Activated T-cell treated with anti-CD3 and anti-CD28 coated beads, Interleukin-2, amount 50 U/mL, for 72 hours (primary cell): ENCODE measurements around the gene MPDZ. TPM values are rescaled to one million over a fixed set of nuclear protein-coding genes. Genes with fewer than 3 reads are reported as not detected.

Experiments used
- ATAC-seq, 2 donors: fragments of 150-1000 bp; cut with Tn5 transposase; replicated peaks in 1 of 2; 2 replicates each; pipeline ENCODE4 v1.10.0; 2021; ENCODE audit warnings: moderate library complexity in 2 of 2, mild to moderate bottlenecking in 1 of 2
- DNase-seq, 2 donors: peaks; one replicate each; pipeline ENCODE4 v3.0.0; 2021 to 2022; ENCODE audit warnings: mixed read lengths in 1 of 2
- H3K27ac Mint-ChIP-seq: one replicate; pipeline ENCODE4 v1.8.0; 2022; ENCODE audit warnings: mild to moderate bottlenecking, moderate library complexity, mixed read lengths
- H3K27me3 Mint-ChIP-seq: one replicate; pipeline ENCODE4 v1.8.0; 2022; ENCODE audit warnings: low read depth, mixed read lengths
- H3K36me3 Mint-ChIP-seq, 2 donors: one replicate each; pipeline ENCODE4 v1.8.0; 2022; ENCODE audit warnings: mixed read lengths in 2 of 2, mild to moderate bottlenecking in 1 of 2; ENCODE audit not compliant: insufficient read depth in 2 of 2
- H3K4me1 Mint-ChIP-seq: one replicate; pipeline ENCODE4 v1.8.0; 2022; ENCODE audit warnings: low read depth, mixed read lengths
- H3K4me3 Mint-ChIP-seq, 2 donors: one replicate each; pipeline ENCODE4 v1.8.0; 2022; ENCODE audit warnings: mild to moderate bottlenecking in 2 of 2, mixed read lengths in 2 of 2, moderate library complexity in 2 of 2
- H3K9me3 Mint-ChIP-seq, 2 donors: one replicate each; pipeline ENCODE4 v1.8.0; 2022; ENCODE audit warnings: mixed read lengths in 2 of 2
- total RNA-seq, 2 donors: library from RNA; stranded (reverse); gene quantifications; one replicate each; pipeline ENCODE4 v1.2.3, GENCODE V29; 2022

The MPDZ gene
- total RNA-seq, 2 donors from 2014 or later, result not detected

- ATAC-seq, result no peak
- Mint-ChIP-seq H3K27ac (no peak overlapping the region), H3K4me3 (no peak overlapping the region), H3K27me3 (no peaks in the 10 kb centered on the region), H3K36me3 (no peaks in the 10 kb centered on the region), H3K9me3 (no peaks in the 10 kb centered on the region), H3K4me1 (no peaks in the 10 kb centered on the region)
- no peak for DNase-seq
Measured at GRCh38 chr9:13190040-13190439, 89.5 kb downstream of the MPDZ start.

- H3K27ac Mint-ChIP-seq, result no peak overlapping the region
- no peaks in the 10 kb centered on the region for H3K9me3 Mint-ChIP-seq
- H3K27me3 Mint-ChIP-seq, result no peaks in the 10 kb centered on the region
- DNase-seq (no peak), ATAC-seq (no peak)
- no peaks in the 10 kb centered on the region for H3K36me3 Mint-ChIP-seq
- no peak overlapping the region for H3K4me3 Mint-ChIP-seq
- no peaks in the 10 kb centered on the region for H3K4me1 Mint-ChIP-seq
Measured at GRCh38 chr9:13189362-13189761, 90.1 kb downstream of the MPDZ start.

- DNase-seq (no peak), ATAC-seq (no peak)
- H3K4me1 Mint-ChIP-seq, result no peaks in the 10 kb centered on the region
- H3K4me3 Mint-ChIP-seq, result no peak overlapping the region
- no peaks in the 10 kb centered on the region for H3K9me3 Mint-ChIP-seq
- no peaks in the 10 kb centered on the region for H3K36me3 Mint-ChIP-seq
- no peaks in the 10 kb centered on the region for H3K27me3 Mint-ChIP-seq
- H3K27ac Mint-ChIP-seq, result no peak overlapping the region
Measured at GRCh38 chr9:13186774-13187173, 92.7 kb downstream of the MPDZ start.

- Mint-ChIP-seq H3K27me3 (no peaks in the 10 kb centered on the region), H3K27ac (no peak overlapping the region), H3K4me1 (no peaks in the 10 kb centered on the region), H3K9me3 (no peaks in the 10 kb centered on the region), H3K4me3 (no peak overlapping the region), H3K36me3 (no peaks in the 10 kb centered on the region)
- no peak for ATAC-seq
- DNase-seq, result no peak
Measured at GRCh38 chr9:13186091-13186490, 93.4 kb downstream of the MPDZ start.

- ATAC-seq, result no peak
- H3K4me3 Mint-ChIP-seq, result no peak overlapping the region
Measured at GRCh38 chr9:13181652-13182051, 97.8 kb downstream of the MPDZ start.

DNA sequence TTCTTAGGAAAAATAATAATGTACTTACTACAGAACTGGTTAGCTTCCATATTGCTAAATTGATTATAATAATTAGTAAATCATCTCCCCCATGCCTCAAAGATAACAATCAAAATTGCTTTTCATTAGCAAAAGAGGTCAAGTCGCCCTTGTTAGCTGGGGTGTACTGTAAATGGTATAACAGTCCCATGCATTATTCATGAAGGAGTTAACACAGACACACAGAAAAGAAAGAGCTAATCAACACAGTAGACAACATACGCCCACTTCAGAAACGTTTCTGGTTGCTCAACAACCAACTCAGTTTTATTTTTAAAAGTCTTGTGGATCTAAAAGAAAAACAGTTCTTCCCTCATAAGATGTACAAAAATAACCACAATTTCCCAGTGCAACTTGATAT, 100.2 kb downstream of the MPDZ start:
- no peaks in the 10 kb centered on the region for H3K9me3 Mint-ChIP-seq
- ATAC-seq (no peak), DNase-seq (no peak)
- no peak overlapping the region for H3K4me3 Mint-ChIP-seq
- H3K27me3 Mint-ChIP-seq, result no peaks in the 10 kb centered on the region
- no peaks in the 10 kb centered on the region for H3K4me1 Mint-ChIP-seq
- no peak overlapping the region for H3K27ac Mint-ChIP-seq
- H3K36me3 Mint-ChIP-seq, result no peaks in the 10 kb centered on the region

More at GRCh38 chr9:13181652-13182051, 97.8 kb downstream of the MPDZ start:
- H3K4me1 Mint-ChIP-seq, result no peaks in the 10 kb centered on the region
- no peaks in the 10 kb centered on the region for H3K9me3 Mint-ChIP-seq
- no peak overlapping the region for H3K27ac Mint-ChIP-seq
- DNase-seq, result no peak
- H3K27me3 Mint-ChIP-seq, result no peaks in the 10 kb centered on the region
- H3K36me3 Mint-ChIP-seq, result no peaks in the 10 kb centered on the region

DNA sequence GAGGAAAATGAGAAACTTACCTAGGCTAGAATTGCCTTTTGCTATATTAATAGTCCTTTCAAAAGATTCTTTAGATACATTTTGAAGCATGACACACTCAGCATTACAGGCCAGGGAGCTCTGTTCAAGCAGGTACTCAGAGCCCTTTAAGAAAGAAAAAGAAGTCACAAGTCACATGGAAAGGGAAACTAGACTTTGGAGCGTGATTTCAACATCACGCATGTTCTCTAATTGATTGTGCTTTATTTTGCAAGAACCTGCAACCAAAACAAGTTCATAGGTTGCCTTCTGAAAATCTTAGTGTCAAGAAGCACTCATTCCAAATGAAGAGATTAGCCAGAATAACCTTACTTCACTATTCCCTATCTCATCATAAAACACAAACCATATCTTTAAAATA, 103.8 kb downstream of the MPDZ start:
- no peak overlapping the region for H3K27ac Mint-ChIP-seq
- H3K36me3 Mint-ChIP-seq, result no peaks in the 10 kb centered on the region
- H3K4me1 Mint-ChIP-seq, result no peaks in the 10 kb centered on the region
- no peak overlapping the region for H3K4me3 Mint-ChIP-seq
- peaks cover 3 to 4% of the 10 kb centered on the region in 2 donors for H3K9me3 Mint-ChIP-seq
- DNase-seq (no peak), ATAC-seq (no peak)
- no peaks in the 10 kb centered on the region for H3K27me3 Mint-ChIP-seq

- Mint-ChIP-seq H3K36me3 (no peaks in the 10 kb centered on the region), H3K27ac (no peak overlapping the region), H3K27me3 (no peaks in the 10 kb centered on the region), H3K4me1 (no peaks in the 10 kb centered on the region), H3K9me3 (peaks cover 3 to 4% of the 10 kb centered on the region in 2 donors), H3K4me3 (no peak overlapping the region)
- no peak for ATAC-seq
- no peak for DNase-seq
Measured at GRCh38 chr9:13174906-13175639, 104.4 kb downstream of the MPDZ start.

DNA sequence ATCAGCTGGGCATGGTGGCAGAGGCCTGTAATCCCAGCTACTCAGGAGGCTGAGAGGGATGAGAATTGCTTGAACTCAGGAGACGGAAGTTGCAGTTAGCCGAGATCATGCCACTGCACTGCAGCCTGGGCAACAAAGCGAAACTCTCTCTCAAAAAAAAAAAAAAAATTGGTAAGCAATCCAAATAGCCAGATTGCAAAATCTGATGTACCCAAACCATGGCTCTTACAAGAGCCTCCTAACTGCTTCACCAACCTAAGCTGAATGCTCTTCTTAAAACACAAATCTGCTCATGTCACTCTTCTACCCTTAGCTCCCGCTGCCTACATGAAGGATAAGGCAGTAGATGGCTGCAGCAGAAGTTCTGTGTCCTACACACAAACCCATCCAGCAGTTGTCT, 105.9 kb downstream of the MPDZ start:
- no peak for DNase-seq
- Mint-ChIP-seq H3K4me3 (no peak overlapping the region), H3K36me3 (no peaks in the 10 kb centered on the region), H3K9me3 (peaks cover 7 to 9% of the 10 kb centered on the region in 2 donors), H3K27ac (no peak overlapping the region), H3K4me1 (no peaks in the 10 kb centered on the region), H3K27me3 (no peaks in the 10 kb centered on the region)
- ATAC-seq, result no peak

DNA sequence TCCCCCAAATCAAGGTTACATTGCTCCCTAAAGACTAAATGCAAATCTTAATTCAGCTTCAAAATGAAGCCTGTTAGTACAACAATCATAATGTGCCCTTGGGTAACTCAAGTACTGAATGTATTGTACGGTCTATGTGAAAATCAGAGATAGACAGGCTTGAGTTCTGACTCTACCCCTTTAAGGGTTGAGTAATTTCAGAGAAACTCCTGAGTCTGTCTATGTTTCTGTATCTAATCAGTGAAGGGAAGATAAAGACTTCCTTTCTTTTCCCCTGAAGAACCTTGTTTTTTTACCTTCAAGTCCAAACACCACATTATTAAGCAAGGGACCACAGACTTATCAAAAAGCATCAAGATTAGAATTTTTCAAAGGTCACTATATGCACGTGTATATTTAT, 108.2 kb downstream of the MPDZ start:
- Mint-ChIP-seq H3K9me3 (peaks cover 7 to 9% of the 10 kb centered on the region in 2 donors), H3K4me3 (no peak overlapping the region), H3K4me1 (no peaks in the 10 kb centered on the region), H3K27me3 (no peaks in the 10 kb centered on the region), H3K27ac (no peak overlapping the region), H3K36me3 (no peaks in the 10 kb centered on the region)
- no peak for DNase-seq
- no peak for ATAC-seq

GRCh38 chr9:13166996-13167395, 112.5 kb downstream of the MPDZ start:
- Mint-ChIP-seq H3K36me3 (no peaks in the 10 kb centered on the region), H3K9me3 (peaks cover 4 to 6% of the 10 kb centered on the region in 2 donors), H3K27me3 (no peaks in the 10 kb centered on the region), H3K4me3 (no peak overlapping the region), H3K27ac (no peak overlapping the region), H3K4me1 (no peaks in the 10 kb centered on the region)
- DNase-seq (no peak), ATAC-seq (no peak)

- Mint-ChIP-seq H3K27ac (no peak overlapping the region), H3K4me3 (no peak overlapping the region), H3K27me3 (no peaks in the 10 kb centered on the region), H3K36me3 (no peaks in the 10 kb centered on the region), H3K9me3 (peaks cover 4 to 6% of the 10 kb centered on the region in 2 donors), H3K4me1 (no peaks in the 10 kb centered on the region)
- no peak for ATAC-seq
- DNase-seq, result no peak
Measured at GRCh38 chr9:13165956-13166355, 113.5 kb downstream of the MPDZ start.

- no peaks in the 10 kb centered on the region for H3K27me3 Mint-ChIP-seq
- no peak overlapping the region for H3K27ac Mint-ChIP-seq
- no peaks in the 10 kb centered on the region for H3K4me1 Mint-ChIP-seq
- DNase-seq (no peak), ATAC-seq (no peak)
- peaks cover 4 to 6% of the 10 kb centered on the region in 2 donors for H3K9me3 Mint-ChIP-seq
- H3K36me3 Mint-ChIP-seq, result no peaks in the 10 kb centered on the region
- no peak overlapping the region for H3K4me3 Mint-ChIP-seq
Measured at GRCh38 chr9:13165236-13165945, 114.1 kb downstream of the MPDZ start.

DNA sequence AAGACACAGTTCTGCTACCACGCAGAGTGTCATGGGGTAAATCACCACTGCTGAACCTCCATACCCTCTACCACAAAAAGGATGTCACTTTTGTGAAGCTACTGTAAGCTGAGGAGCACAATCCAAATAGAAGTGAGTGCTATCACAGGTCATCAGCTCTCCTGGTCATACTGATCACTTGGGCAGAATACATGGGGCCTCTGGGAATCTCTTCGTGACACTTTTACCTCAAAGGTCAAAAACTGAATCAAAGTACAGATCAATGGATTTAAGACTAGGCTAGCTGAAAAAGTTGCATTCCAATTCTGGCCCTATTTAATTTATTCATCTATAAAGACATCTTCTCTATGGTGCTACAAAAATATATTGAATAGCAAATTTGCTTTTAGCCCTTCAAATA, 115.5 kb downstream of the MPDZ start:
- Mint-ChIP-seq H3K27ac (no peak overlapping the region), H3K4me1 (no peaks in the 10 kb centered on the region), H3K27me3 (no peaks in the 10 kb centered on the region), H3K36me3 (no peaks in the 10 kb centered on the region), H3K9me3 (no peaks in the 10 kb centered on the region), H3K4me3 (no peak overlapping the region)
- no peak for ATAC-seq
- no peak for DNase-seq
